Measurements from ENCODE around the gene SLC26A4. TPM values are rescaled to one million over a fixed set of nuclear protein-coding genes. Genes with fewer than 3 reads are reported as not detected.

The SLC26A4 gene
- total RNA-seq, 1 experiment from 2014 or later, result 0.22 TPM

GRCh38 chr7:107661865-107662379, 1.3 kb downstream of the SLC26A4 start:
- ChIA-PET POLR2A (interaction anchor here (1.9 kb wide), 1 partner anchor 81 kb away, joined by 9 read pairs; the partner anchor contains the start of gene CBLL1), CTCF (interaction anchor here (0.7 to 2.3 kb wide), 9 partner anchors 17 to 98 kb away, joined by 3 to 12 read pairs (median 4); partner anchors contain the start of genes CBLL1, COG5 and DUS4L)
- Mint-ChIP-seq H3K4me1 (peaks cover 19% of the 10 kb centered on the region), H3K27ac (no peak overlapping the region), H3K36me3 (no peaks in the 10 kb centered on the region), H3K9me3 (no peaks in the 10 kb centered on the region), H3K27me3 (ENCODE audit: low read depth) (peaks cover 80% of the 10 kb centered on the region), H3K4me3 (peak overlapping the region; percentile 85)
- ATAC-seq (peak; percentile 3; the same call in 1 of the 2 replicates), DNase-seq (ENCODE audit: low spot score) (no peak)
- no peak for TF ChIP-seq ZNF232 (CRISPR knock-in tag; IDR thresholded peaks at IDR 0.05)
- no peak for TF ChIP-seq RELA (CRISPR knock-in tag; IDR thresholded peaks at IDR 0.05; ENCODE audit: borderline replicate concordance)
- no peak for TF ChIP-seq PREB (CRISPR knock-in tag; IDR thresholded peaks at IDR 0.05; ENCODE audit: borderline replicate concordance)
- TF ChIP-seq ZNF263 (CRISPR knock-in tag; IDR thresholded peaks at IDR 0.05; ENCODE audit: low read depth), result no peak
- TF ChIP-seq, protein P1, sequence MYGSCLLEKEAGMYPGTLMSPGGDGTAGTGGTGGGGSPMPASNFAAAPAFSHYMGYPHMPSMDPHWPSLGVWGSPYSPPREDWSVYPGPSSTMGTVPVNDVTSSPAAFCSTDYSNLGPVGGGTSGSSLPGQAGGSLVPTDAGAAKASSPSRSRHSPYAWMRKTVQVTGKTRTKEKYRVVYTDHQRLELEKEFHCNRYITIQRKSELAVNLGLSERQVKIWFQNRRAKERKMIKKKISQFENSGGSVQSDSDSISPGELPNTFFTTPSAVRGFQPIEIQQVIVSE (CRISPR knock-in tag; IDR thresholded peaks at IDR 0.05; ENCODE audit: borderline replicate concordance), result no peak
- TF ChIP-seq, protein P2, sequence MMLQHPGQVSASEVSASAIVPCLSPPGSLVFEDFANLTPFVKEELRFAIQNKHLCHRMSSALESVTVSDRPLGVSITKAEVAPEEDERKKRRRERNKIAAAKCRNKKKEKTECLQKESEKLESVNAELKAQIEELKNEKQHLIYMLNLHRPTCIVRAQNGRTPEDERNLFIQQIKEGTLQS (CRISPR knock-in tag; conservative IDR thresholded peaks at IDR 0.05), result no peak
- TF ChIP-seq OVOL2 (CRISPR knock-in tag; IDR thresholded peaks at IDR 0.05; ENCODE audit: borderline replicate concordance), result no peak
- no peak for TF ChIP-seq IRF1 (CRISPR knock-in tag; IDR thresholded peaks at IDR 0.05)
- TF ChIP-seq ZNF671 (CRISPR knock-in tag; IDR thresholded peaks at IDR 0.05), result no peak
- TF ChIP-seq, protein P3, sequence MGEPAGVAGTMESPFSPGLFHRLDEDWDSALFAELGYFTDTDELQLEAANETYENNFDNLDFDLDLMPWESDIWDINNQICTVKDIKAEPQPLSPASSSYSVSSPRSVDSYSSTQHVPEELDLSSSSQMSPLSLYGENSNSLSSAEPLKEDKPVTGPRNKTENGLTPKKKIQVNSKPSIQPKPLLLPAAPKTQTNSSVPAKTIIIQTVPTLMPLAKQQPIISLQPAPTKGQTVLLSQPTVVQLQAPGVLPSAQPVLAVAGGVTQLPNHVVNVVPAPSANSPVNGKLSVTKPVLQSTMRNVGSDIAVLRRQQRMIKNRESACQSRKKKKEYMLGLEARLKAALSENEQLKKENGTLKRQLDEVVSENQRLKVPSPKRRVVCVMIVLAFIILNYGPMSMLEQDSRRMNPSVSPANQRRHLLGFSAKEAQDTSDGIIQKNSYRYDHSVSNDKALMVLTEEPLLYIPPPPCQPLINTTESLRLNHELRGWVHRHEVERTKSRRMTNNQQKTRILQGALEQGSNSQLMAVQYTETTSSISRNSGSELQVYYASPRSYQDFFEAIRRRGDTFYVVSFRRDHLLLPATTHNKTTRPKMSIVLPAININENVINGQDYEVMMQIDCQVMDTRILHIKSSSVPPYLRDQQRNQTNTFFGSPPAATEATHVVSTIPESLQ (CRISPR knock-in tag; IDR thresholded peaks at IDR 0.05), result no peak
- no peak for TF ChIP-seq CREB1 (CRISPR knock-in tag; IDR thresholded peaks at IDR 0.05)
- TF ChIP-seq ZNF532 (CRISPR knock-in tag; IDR thresholded peaks at IDR 0.05; ENCODE audit: borderline replicate concordance), result no peak
- no peak for TF ChIP-seq PRRX2 (CRISPR knock-in tag; IDR thresholded peaks at IDR 0.05)
- TF ChIP-seq GABPB1 (CRISPR knock-in tag; IDR thresholded peaks at IDR 0.05), result no peak
- no peak for TF ChIP-seq NR2C2 (CRISPR knock-in tag; IDR thresholded peaks at IDR 0.05)
- TF ChIP-seq, protein P4, sequence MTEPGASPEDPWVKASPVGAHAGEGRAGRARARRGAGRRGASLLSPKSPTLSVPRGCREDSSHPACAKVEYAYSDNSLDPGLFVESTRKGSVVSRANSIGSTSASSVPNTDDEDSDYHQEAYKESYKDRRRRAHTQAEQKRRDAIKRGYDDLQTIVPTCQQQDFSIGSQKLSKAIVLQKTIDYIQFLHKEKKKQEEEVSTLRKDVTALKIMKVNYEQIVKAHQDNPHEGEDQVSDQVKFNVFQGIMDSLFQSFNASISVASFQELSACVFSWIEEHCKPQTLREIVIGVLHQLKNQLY (CRISPR knock-in tag; IDR thresholded peaks at IDR 0.05), result no peak
- no peak for TF ChIP-seq EMX1 (CRISPR knock-in tag; IDR thresholded peaks at IDR 0.05)

Data from WTC11 (cell line).